Retina (tissue), 1 donor: ENCODE measurements around the gene ACTN2.

Experiments
- DNase-seq: peaks from one replicate; pipeline ENCODE4 v3.0.0-alpha.2; 2016

The ACTN2 gene

GRCh38 chr1:236692128-236692527 lies 5.8 kb downstream of the ACTN2 start:
- no peak for DNase-seq

DNA sequence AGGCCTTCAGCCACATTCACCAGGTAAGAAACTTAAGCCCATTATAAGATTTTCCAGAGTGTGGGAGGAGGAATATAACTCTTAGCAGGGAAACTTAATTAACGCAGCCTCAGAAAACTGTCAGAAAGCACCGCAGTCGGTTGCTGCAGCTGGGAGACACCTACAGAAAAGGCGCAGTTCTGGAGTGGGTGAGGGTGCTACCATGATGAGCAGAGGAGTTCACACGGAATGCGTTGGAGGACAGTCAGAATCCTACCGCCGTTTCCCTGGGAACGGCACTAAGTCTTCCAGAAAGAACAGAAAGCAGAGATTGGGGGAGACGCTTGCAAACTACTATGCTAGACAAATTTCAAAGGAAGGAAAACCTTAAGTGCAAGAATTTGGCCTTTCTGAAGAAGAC lies 6.4 kb downstream of the ACTN2 start:
- no peak for DNase-seq

- DNase-seq, result no peak
Measured at GRCh38 chr1:236699366-236699765, 13.1 kb downstream of the ACTN2 start.

- no peak for DNase-seq
Measured at GRCh38 chr1:236700903-236701302, 14.6 kb downstream of the ACTN2 start.

DNA sequence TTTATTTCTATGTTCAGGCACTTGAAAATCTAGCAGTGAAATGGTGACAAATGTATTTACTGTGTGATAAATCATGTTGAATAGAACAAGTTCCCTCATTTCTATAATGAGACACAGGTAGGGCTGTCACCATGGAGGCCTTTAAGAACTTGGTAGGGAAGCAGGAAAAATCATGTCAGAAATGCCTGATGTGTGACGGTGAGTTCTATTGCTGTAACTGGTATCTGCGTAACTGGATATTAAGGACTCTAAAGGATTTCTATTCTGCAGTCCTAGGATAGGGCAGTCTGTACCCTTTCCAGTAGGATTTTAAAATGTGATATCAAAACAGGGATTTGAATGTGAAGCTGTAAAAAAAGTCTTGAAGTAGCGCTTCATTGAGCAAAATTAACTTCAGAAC lies 15.5 kb downstream of the ACTN2 start:
- no peak for DNase-seq

DNA sequence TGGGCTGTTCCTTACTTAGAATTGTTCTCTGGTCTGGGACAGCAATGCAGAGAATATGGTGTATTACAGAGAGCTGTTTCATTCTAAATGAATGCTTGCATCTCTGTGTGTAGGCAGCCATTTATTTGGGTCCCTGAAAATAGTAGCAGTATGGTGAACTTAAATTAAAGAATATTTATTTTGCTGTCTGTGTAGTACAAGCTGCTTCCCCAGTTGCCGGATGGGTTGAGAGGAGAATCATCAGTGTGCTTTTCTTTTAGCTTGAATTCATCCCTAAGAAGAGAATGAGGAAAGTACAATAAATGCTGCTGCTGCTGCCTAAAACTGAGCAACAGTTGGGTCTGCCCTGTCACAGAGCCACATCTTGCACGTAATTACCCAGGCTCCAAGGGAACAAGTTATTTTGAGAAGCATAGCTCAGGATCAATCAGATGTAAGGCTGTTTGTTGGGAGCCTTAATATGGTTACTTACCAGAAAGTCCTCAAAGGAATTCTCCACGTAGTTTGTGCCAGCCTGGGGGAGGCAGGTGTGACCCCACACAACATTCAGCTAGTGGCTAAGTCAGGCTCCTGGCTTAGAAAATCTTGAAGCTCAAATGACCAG lies 16.6 kb downstream of the ACTN2 start:
- DNase-seq, result no peak

- no peak for DNase-seq
Measured at GRCh38 chr1:236705771-236706170, 19.5 kb downstream of the ACTN2 start.

- DNase-seq, result no peak
Measured at GRCh38 chr1:236706183-236706582, 19.9 kb downstream of the ACTN2 start.

GRCh38 chr1:236710328-236710892 lies 24.1 kb downstream of the ACTN2 start:
- no peak for DNase-seq

DNA sequence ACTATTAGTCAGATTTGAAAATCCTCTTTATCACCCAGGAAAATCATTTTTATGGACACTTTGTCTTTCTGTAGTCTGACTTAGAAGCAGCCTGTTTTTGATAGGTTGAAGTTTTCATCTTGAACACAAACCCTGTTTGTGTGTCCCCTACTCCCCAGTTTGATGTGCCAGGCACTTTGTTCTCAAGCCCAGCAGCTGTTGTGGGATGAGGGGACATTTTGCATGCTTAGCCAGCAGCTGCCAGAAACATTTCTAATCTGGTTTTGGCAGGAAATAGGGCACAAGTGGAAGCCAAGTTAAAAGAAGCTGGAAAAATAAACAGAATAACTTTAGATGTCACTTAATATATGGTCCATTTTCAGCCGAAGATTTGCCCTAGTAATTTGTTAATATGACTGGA lies 29.9 kb downstream of the ACTN2 start:
- DNase-seq, result no peak

GRCh38 chr1:236717811-236718210 lies 31.5 kb downstream of the ACTN2 start:
- DNase-seq, result no peak

DNA sequence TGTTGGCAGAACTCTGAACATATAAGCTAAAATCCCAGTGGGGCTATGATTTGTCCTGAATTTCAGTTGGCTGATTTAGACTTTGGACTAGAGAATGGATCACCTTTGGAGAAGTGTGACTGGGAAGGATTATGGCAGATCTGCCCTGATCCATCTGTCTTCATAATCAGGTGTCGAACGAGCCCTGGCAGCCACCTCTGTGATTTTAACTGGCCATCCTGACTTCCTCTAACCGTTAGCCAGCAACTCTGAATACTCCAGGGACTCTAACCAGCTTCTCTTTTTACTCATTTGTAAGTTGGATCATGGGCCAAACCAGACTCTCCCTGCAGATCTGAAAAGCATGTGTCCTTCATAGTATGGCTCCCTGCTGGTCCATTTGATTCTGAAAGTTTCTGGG lies 32.0 kb downstream of the ACTN2 start:
- DNase-seq, result no peak

DNA sequence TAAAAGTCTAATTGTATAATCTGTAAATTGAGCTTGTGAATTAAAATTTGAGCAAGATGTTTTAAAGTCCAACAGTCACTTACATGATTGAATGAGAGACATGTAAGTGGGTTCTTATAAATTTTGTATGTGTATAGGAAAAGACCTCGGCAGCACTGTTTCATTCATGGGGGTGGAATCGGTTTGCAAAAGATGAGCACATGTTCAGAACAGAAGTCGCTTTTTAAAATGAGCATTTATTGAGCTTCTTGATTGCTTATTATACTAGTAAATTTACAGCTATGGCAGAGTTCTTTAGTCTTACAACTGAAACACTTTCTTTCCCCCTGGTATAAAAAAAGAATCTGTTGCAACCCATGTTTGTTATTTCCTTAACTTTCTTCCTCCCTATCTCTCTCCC lies 33.9 kb downstream of the ACTN2 start:
- DNase-seq, result no peak

- DNase-seq, result no peak
Measured at GRCh38 chr1:236720611-236721010, 34.3 kb downstream of the ACTN2 start.

GRCh38 chr1:236724049-236724448 lies 37.8 kb downstream of the ACTN2 start:
- no peak for DNase-seq

DNA sequence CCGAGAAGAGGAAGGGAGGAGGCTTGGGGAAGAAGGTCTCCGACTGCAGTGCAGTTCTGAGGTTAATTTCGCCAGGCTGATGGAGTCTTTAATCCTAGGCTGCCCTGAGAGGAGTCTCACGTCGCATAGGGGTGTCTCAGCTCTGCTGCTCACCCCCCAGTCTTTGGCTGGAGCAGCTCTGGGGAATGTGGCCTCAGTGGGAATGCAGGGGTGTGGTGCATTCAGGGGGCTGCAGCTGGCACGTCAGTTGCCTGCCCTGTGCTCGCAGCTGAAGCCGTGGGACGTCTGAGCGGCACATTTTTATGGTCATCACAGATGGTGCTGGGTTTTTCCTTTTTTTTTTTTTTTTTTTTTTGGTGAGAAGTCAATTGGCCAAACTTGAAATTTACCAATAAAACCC lies 38.2 kb downstream of the ACTN2 start:
- DNase-seq, result no peak

GRCh38 chr1:236725668-236726067 lies 39.4 kb downstream of the ACTN2 start:
- DNase-seq, result no peak

DNA sequence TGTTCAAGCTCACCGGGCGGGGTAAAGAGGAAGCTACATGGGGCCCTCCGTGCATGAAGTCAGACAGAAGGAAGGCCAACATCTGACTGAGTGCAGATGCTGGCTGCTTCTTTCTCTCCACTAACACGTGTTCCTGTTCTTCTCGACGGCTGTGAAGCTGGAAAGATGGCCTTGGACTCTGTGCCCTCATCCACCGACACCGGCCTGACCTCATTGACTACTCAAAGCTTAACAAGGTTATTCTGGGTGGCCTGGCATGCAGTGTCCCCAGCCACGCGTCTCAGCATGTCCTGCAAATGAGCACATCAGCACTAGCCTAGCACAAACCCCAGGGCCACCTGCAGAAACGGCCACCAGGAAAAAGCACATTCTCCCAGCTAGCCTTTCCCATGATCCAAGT lies 41.2 kb downstream of the ACTN2 start:
- DNase-seq, result no peak

- DNase-seq, result no peak
Measured at GRCh38 chr1:236728752-236729151, 42.5 kb downstream of the ACTN2 start.

DNA sequence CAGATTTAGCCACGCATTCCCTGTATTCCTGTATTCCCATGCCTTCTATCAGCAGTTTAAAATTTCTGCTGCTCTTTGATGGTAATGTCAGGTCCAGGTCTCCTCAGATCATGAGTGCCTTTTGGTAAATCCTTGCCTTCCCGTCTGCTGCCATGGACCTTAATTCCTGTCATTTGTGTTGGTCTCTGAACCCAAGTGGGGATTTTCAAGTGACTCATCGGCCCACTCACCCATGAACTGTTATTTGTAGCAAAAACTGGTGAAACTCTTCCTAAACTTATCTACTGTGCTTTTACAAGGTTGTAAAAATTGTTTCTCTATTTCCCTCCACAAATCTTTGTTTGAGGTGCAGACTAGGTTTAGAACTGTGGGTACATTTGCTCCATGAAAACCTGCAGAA lies 47.4 kb downstream of the ACTN2 start:
- no peak for DNase-seq

DNA sequence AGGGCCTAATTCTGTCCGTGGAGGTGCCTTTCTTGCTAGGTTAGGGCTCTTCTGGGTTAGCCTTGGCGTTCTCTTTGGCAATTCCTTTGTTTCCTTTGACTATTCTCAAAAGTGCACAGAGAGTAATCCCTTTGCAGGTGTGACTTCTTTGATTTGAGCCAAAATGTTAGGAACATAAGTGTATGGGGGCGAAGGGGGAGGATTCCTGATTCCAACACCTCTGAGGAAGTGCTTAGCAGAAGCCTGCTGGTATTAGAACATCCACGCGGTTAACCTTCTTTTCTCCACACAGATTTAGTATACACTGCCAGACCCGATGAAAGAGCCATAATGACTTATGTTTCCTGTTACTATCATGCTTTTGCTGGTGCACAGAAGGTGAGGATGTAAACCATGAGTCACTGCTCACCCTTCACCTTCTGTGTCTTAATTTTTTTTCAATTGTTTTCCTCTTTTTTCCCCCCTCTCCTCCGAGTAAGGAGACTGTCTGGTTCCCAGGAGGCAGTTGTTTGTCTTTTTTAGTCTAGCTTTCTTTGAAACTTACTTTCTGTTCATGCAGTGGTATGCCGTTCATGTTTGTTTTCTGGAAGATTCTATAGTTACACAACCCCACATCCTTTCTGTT lies 48.0 kb downstream of the ACTN2 start:
- DNase-seq, result no peak

DNA sequence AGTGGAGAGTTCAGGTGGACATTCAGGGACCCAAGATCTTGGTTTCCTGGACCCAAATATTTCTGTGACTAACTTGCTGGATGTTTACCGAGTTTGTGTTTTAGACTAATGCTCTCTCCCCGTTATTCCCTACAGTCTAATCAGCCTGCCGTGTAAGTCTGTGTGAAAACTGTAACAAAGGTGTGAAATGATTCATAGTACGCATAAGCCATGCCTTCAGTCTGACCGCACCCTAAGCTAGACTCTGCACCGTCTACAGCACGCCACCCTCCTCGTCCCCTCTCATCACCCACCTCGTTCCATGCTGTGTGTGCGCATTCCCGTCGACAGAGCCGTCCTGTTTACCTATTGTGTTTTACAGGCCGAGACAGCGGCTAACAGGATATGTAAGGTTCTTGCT lies 50.5 kb downstream of the ACTN2 start:
- no peak for DNase-seq

DNA sequence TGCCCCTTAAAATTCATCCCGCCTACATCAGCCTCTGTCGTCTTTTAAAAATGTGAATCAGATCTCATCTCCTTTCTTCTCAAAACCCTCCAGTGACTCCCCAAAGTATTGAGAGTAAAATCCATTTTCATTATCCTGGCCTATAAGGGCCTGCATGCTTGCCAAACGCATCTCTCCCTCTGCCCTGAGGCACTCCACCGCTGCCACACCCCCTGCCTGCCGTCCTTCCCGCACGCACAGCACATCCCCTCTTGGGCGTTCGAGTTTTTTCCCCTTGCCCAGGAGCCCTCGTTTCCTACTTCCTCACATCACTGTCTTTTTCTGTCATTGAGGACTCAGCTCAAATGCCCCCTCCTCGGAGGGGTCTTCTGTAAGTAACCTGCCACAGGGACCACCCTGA lies 55.5 kb downstream of the ACTN2 start:
- no peak for DNase-seq

GRCh38 chr1:236742421-236743160 lies 56.3 kb downstream of the ACTN2 start:
- no peak for DNase-seq
